Globus pallidus (tissue), 1 donor: ENCODE measurements around the gene CHRM1.
A peak's percentile ranks its signal among the peaks of the same experiment; 100 is the strongest.

Experiments
- DNase-seq: peaks from one replicate; pipeline ENCODE4 v3.0.0-alpha.2; 2015; ENCODE audit warnings: low spot score

Gene CHRM1

DNA sequence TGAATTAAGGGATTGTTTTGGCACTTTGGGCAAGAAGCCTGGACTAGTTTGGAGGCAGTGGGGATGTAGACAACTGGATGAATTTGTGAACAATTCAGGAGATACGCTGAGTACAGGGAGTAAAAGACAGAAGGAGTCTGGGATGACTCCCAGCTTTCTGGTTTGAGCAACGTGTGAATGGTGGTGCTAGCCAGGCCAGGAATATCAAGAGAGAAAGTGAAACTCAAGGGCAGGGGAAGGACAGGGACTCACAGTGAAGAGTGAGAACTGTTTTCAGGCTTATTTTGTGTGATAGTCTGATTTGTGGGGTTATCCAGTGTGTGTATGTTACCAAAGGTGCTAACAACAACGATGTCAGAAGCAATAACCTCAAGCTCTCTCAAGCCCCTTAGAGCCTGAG is 15.9 kb downstream of the CHRM1 start:
- DNase-seq: no peak

- DNase-seq: no peak
These were observed 18.2 kb downstream of the CHRM1 start for GRCh38 chr11:62902932-62903331.

GRCh38 chr11:62898027-62898426 is 23.1 kb downstream of the CHRM1 start:
- DNase-seq: no peak

DNA sequence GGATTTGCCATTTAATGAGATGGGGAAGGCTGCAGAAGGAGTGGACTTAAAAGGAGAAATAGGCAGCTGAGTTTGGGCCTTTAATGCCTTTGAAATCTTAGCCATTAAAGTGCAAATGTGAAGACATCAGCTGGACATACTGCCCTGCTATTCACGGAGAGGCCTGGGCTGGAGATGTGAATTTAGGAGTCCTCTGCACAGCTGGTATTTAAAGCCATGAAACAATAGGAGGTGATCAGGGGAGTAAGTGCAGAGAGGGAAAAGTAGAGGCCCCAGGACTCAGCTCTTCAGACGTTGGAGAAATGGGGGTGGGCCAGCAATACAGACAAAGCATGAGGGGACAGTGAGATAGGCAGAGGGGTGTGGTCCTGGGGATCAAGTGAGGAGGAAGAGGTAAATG is 23.9 kb downstream of the CHRM1 start:
- no peak for DNase-seq

DNA sequence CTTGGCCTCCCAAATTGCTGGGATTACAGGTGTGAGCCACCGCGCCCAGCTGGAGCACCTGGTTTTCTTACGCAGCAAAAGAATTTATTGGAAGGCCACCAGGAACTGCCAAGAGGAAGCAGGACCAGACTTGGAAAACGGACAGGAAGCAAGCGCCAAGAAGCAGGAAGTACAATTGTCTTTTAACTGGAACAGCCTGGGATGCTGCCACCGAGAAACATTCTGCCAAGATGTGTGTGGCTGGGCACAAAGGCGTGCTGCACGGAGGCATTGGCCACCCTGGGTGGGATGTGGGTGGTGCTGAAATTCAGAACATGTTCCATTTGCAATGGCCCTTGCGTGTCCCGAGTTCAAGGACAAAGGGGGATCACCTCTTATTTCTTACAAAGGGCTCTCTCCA is 25.1 kb downstream of the CHRM1 start:
- DNase-seq: no peak

GRCh38 chr11:62895501-62895900 is 25.7 kb downstream of the CHRM1 start:
- DNase-seq: no peak

- DNase-seq: no peak
These were observed 28.9 kb downstream of the CHRM1 start for GRCh38 chr11:62892077-62892922.

DNA sequence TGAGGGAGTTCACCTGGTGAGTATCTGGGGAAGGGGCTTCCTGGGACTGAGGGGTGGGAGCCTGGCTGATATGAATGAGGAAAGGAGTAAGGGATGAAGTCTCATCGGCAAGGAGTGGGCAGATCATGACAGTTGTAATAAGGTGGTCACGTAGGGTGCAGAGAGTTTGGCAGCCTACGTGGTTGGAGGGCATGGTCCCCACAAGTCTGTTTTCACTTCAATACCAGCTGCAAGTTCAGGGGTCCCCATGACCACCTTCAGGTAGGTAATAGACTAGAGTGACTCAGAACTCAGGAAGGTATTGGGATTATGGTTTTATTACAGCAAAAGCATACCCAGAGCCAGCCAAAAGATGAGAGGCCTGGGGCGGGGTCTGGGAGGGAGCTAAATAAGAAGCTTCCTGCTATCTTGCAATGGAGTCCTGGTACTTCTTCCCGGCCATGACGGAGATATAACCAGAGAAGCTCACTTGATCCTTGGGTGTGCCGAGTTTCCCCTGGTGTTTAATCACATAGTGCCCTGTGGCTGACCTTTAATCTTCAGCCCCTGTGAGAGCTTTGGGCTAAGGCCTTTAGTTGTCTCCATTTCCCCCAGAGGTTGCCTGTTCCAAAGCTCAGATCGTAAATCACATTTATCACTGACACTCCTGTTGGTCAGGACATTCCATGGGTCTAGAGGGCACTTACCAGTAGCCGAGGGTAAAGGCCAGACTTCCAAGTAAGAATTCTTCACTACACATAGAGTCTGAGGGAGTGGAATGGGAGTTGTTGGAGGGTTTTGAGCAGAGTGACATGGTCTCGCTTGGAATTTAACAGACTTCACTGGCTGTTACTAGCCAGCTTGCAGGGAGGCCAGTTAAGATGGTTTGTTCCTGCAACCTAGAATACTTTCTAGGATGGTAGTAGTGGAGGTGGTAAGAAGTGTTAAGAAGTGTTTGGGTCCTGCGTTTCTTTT is 31.4 kb downstream of the CHRM1 start:
- no peak for DNase-seq

GRCh38 chr11:62889126-62889483 is 32.1 kb downstream of the CHRM1 start:
- no peak for DNase-seq

DNA sequence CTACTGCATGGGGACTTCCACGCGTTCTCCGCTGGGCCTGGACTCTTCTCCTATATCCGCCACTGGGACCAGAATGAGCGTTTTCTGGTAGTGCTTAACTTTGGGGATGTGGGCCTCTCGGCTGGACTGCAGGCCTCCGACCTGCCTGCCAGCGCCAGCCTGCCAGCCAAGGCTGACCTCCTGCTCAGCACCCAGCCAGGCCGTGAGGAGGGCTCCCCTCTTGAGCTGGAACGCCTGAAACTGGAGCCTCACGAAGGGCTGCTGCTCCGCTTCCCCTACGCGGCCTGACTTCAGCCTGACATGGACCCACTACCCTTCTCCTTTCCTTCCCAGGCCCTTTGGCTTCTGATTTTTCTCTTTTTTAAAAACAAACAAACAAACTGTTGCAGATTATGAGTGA is 32.8 kb downstream of the CHRM1 start:
- DNase-seq: no peak

DNA sequence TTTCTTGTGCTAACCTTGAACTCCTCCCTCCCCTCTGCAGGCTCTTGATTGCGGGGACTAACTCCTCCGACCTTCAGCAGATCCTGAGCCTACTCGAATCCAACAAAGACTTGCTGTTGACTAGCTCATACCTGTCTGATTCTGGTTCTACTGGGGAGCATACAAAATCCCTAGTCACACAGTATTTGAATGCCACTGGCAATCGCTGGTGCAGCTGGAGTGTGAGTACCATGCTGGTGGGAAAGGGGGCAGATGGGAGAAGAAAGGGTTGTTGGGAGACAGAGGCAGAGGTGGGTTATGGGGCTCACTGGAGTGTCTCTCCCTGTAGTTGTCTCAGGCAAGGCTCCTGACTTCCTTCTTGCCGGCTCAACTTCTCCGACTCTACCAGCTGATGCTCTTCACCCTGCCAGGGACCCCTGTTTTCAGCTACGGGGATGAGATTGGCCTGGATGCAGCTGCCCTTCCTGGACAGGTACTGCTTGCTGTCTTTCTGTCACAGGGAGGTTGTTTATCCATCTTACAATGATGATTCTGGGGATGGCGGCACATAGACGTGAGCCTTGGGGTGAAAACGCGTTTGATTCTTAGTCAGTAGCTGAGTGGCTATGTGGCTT is 35.9 kb downstream of the CHRM1 start:
- no peak for DNase-seq

- peak; percentile 49 for DNase-seq
These were observed 37.5 kb downstream of the CHRM1 start for GRCh38 chr11:62883673-62884072.

DNA sequence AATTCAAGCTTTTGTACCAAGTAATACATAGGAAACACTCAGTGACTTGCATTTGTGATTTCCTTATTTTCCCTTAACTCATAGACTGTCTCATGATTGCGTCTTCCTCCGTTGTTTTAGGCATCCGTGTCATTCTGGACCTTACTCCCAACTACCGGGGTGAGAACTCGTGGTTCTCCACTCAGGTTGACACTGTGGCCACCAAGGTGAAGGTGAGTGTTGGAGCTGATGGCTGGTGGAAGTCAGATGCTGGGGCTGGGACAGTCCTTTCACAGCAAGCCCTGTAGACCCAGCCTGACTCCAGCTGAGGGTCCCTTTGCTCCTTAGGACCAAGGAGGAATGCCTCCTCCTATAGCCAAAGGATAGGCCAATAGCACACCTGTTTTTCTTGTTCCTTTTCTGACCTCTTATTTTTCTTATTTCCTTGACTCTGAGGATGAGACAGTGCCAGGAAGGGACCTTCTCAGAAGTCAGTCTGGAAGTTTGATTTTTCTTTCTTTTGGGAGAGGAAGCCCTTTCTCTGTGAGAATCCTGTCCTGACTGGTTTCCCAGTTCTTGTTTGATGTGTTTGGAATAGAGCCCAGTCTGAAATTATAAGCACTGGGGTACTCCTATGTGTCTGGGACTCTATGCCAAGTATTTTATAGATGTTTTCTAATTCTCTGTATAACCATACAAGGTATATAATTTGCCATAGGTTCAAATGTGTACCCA is 38.2 kb downstream of the CHRM1 start:
- DNase-seq: no peak

GRCh38 chr11:62882431-62882749 is 38.8 kb downstream of the CHRM1 start:
- DNase-seq: no peak

- DNase-seq: peak; percentile 83
These were observed 39.4 kb downstream of the CHRM1 start for GRCh38 chr11:62881579-62882430.

GRCh38 chr11:62880803-62881578 is 40.2 kb downstream of the CHRM1 start, which contains the start of gene SLC3A2:
TSS of gene SLC3A2 (plus strand) at chr11:62880896. CDS start at chr11:62881024, 128 bp downstream.
- DNase-seq: peak; percentile 88

DNA sequence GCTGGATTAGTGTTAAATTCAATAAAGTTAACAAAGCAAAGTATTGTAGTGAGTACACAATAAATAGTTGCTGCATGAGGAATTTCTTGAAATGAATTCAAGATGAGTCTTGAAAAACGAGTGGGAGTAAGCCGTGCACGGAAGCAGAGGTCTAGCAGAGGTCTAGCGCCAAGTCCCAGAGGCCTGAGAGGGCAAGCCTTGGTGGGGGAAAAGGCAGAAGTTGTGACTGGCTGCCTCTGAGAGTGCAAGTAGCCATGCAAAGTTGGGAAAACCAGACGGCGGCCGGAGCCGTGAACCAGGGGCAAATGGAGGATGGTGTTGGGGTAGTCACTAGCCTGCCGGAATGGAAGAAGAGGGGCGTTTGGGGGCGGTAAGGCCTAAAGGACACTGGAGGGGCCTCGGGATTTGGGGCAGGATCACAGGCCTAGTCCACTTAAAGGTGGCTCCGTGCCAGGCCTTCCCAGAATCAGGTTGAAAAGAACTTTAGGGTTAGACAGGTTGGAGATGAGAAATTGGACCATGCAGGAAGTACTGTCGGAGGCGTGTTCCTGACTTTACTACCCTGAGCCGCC is 40.8 kb downstream of the CHRM1 start:
- no peak for DNase-seq

DNA sequence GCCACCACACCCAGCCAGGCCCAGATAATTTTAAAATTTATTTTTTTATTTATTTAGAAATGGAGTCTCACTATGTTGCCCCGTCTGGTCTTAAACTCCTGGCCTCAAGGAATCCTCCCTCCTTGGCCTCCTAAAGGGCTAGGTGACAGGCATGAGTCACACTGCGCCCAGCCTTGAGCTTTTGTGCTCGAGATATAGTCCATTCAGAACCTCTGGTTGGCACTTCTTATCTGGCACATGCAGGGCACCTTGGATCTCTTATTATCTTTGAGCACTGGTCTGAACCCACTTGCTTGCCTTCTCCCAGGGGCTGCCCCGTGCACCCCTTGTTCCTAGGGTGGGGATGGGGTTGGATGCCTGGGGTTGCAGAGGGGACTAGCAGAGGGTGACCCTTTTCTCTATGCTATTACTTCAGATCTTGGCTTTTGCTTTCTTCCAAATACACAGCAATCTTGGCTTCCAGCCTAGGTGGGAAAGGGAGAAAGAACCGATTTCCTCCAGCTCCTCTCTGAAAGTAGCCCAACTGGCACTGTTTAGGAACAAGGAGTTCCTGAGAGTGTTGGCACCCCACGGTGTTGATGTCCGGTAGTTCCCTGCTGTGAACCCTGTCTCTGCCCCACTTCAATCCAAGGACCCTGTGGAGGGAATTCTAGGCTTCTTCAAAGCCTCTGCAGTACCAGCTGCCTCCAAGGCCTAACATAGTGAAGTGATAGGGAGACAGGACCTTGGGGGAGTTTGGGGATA is 41.8 kb downstream of the CHRM1 start:
- DNase-seq: peak; percentile 62

- no peak for DNase-seq
These were observed 44.5 kb downstream of the CHRM1 start for GRCh38 chr11:62876712-62877111.
